GM19452 (cell line): Measurements from ENCODE around the gene PPP2R5E.
A peak's percentile ranks its signal among the peaks of the same experiment; 100 is the strongest.

Experiments used
- ATAC-seq: cut with Tn5 transposase; IDR thresholded peaks from one replicate; pipeline ENCODE4 v1.9.1; 2021; ENCODE audit not compliant: unreplicated experiment

PPP2R5E gene

GRCh38 chr14:63474111-63474510, 69.1 kb downstream of the PPP2R5E start:
- no peak for ATAC-seq

GRCh38 chr14:63472986-63473788, 70.0 kb downstream of the PPP2R5E start:
- no peak for ATAC-seq

DNA sequence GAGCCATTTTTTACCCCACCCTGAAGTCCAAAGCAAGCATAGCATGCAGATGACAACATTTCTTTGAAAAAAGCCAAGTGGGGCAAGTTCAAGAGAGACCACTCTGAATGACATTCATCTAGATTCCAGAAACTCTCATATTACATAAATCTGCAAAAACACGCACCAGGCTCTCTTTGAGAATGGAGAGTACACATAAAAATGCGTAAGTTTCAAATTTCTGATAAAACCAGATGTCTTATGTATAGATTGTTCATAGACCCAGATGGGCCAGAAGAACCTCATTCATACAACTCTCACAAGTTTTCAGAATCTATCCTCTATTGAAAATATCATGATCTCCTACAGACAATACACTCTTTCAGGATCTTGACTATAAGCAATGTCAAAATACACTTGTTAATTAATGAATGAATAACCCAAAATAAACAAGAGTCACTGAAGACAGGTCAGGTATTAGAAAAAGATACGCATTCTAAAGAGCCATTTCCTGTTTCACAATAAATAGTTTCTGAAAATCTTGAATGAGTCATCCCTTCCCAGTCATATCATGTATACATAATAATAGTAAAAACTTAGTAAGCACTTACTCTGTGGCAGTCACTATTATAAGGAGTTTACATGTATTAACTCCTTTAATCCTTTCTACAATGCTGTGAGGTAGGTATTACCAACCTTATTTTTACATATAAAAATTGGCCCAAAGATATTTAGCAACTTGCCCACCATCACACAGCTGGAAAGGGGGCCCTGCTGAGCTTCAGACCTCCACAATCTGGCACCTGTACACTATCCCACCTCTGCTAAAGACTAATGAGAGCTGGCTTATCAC, 72.0 kb downstream of the PPP2R5E start:
- peak; percentile 77 for ATAC-seq

DNA sequence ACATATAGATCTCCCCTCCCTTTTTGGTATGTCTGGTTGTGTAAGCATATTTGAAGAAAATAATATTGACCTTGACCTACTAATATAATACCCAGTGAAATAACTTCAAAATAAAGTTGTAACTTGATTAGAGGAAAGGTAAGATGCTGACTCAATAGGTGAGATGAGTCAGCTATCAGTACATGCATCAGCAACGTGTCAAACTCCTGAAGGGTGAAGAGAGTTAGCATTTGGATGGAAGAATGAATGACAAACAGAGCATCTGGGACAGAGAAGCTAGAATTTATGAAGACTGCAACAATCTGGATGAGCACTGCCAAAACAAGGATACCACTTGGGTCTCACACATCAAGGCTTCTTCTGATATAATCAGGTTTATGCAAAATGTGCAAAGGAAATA, 74.9 kb downstream of the PPP2R5E start:
- ATAC-seq, result no peak

DNA sequence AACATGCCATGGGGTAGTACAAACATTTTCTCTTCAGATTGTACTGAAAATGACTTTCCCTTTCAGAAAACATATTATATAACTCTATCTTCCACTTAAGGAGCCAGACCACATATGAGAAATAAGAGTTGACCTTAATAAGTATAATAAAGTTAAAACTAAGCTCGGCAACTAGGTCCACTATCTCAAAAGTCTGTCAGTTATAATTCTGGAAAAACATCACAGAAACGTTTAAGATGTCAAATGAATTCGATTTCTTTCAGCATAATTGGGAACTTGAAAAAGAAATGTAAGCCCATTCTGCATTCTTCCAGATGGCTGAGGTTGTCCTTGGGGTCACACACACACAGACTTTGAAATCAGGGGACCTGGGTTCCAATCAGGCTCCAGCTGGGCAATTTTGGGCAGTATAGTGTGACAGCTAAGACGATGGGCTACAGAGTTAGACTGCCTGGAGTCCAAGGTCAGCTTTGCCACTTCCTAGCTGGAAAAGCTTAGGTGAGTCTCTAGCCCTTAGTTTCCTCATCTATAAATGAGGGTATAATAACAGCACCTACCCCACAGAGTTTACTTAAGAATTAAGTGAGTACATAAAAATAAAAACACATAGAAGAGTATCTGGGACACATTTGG, 75.6 kb downstream of the PPP2R5E start:
- ATAC-seq, result no peak

GRCh38 chr14:63465347-63465746, 77.8 kb downstream of the PPP2R5E start:
- no peak for ATAC-seq

DNA sequence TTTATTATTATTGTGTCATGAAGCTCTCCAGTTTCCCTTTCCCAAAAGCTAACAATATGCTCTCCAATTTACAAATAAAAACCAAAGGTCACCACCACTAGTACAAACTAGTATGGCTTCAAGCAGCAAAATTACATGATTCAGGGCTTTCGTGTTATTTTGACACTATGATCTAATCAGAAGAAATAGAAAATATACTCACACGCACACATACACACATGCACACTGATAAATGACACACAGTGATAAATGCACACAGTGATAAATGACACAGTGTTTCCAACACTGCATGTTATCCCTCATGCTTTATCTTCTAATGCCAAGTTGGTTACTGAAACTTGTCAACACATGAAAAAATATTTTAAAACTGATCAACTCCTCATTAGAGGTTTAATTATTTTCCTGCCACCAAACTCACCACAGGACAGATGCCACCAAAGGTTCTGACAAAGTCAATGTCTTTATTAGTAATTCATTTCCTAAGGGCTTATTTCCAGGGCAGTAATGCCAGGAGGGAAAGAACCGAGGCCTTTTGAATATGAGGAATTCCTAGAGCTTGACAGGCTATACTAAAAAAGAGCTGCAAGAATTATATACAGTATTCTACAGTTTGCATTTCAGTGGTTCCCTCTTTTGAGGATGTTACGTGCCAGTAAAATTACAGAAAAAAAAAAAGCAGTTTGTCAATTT, 82.4 kb downstream of the PPP2R5E start:
- ATAC-seq, result no peak

DNA sequence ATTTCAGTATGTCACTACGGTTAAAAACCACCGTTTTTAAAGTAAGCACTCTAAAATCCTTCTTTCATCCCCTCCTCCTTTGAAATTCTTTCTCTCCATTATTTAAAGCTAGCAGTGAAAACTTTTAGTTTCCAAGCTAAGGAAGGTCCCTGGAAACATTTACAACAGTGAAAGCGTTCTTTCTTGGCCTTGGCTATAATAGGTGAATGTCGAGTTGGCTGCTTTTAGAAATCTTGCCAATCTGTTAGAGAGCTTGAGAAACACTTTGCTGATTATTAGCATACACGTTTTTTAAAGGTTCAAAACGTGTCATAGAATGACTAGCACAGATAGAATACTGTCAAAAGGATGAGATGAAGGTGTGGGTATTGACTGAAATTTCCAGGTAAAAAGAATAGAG, 83.4 kb downstream of the PPP2R5E start:
- no peak for ATAC-seq

- no peak for ATAC-seq
Observed at GRCh38 chr14:63457498-63457897, 85.7 kb downstream of the PPP2R5E start.

GRCh38 chr14:63454863-63455622, 88.1 kb downstream of the PPP2R5E start:
- peak; percentile 79 for ATAC-seq

- ATAC-seq, result no peak
Observed at GRCh38 chr14:63454436-63454835, 88.7 kb downstream of the PPP2R5E start.

- ATAC-seq, result no peak
Observed at GRCh38 chr14:63453443-63453936, 89.7 kb downstream of the PPP2R5E start.

- no peak for ATAC-seq
Observed at GRCh38 chr14:63452796-63453195, 90.4 kb downstream of the PPP2R5E start.

DNA sequence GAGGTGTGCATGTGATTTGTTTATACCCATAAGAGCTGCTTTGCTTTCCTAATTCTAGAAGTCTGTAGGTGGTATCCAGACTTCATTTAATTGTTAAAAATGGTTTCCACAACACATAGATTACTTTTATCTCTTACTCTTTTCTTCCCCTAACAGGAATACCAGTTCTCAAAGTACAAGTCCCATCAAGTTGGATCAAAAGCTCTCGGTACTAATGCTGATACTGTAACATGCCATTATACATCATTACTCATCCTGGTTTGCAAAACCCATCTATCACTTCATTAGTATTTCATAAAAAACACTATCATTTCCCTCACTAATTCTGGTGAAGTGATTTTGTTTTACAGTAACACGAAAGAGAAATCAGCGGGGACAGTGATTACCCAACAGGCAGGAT, 94.3 kb downstream of the PPP2R5E start:
- no peak for ATAC-seq

DNA sequence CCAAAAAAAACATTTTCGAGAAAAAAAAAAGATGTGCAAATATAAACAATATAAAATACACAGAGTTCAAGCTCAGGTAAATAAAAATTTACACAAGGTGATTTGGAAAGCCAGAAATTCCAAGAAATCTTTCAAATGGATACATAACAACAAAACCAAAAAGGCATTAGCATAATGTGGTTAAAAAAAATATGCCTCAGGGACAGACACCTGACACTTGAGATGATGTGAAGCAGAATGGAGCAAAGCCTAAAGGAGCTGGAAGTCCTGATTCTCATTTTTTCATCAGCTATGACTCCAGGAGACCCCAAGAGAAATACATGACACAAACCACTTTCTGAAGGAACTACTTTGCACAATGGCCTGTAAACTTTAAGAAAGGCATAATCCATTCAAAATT, 98.6 kb downstream of the PPP2R5E start:
- ATAC-seq, result no peak

- no peak for ATAC-seq
Observed at GRCh38 chr14:63443988-63444387, 99.2 kb downstream of the PPP2R5E start.

DNA sequence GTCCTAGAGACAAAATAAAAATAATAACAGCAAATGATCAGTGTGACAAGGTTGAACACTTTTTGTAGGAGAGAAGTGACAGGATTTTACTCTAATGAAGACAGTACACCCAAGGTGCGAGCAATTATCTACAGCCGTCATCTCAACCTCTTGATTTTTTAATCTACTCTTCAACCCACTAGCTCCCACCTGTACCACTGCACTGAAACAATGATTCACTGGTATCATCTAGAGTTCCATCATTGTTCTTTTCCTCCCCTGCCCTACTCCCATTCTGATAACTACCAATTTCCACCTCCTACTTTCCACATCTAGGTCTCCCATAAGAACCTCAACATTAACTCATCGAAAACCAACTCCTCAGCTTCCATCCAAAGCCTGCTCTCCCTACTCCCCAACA, 99.8 kb downstream of the PPP2R5E start:
- ATAC-seq, result no peak

- no peak for ATAC-seq
Observed at GRCh38 chr14:63438065-63438757, 105.0 kb downstream of the PPP2R5E start.

- no peak for ATAC-seq
Observed at GRCh38 chr14:63436286-63437098, 106.7 kb downstream of the PPP2R5E start.
